Natural killer cell (primary cell): Measurements from ENCODE around the gene TGFBR3. TPM values are rescaled to one million over a fixed set of nuclear protein-coding genes. Genes with fewer than 3 reads are reported as not detected.

Source experiments
- ATAC-seq, 3 donors: fragments of 150-1000 bp in 2 of 3; fragments of 200-7000 bp in 1 of 3; cut with Tn5 transposase; 1 replicate in 1 of 3; 2 replicates in 2 of 3; pipeline ENCODE4 v1.10.0; 2021; ENCODE audit warnings: mild to moderate bottlenecking in 2 of 3, moderate library complexity in 2 of 3
- DNase-seq, 2 donors: peaks; one replicate each; pipeline versions ENCODE4 v3.0.0 to v3.0.0-alpha.2; 2013 to 2021; ENCODE audit warnings: mixed read lengths in 1 of 2
- H3K27ac ChIP-seq: one replicate; pipeline ENCODE4 v1.5.1; 2013; ENCODE audit warnings: mild to moderate bottlenecking, low read length
- H3K27me3 ChIP-seq: one replicate; pipeline ENCODE4 v1.6.1; 2013; ENCODE audit warnings: low read length; ENCODE audit not compliant: control insufficient read depth, insufficient read depth
- H3K36me3 ChIP-seq: one replicate; pipeline ENCODE4 v1.6.1; 2013; ENCODE audit warnings: low read length; ENCODE audit not compliant: control insufficient read depth, insufficient read depth
- H3K4me1 ChIP-seq: one replicate; pipeline ENCODE4 v1.6.1; 2013; ENCODE audit warnings: low read length; ENCODE audit not compliant: control insufficient read depth, insufficient read depth
- H3K4me3 ChIP-seq: one replicate; pipeline ENCODE4 v1.5.1; 2013; ENCODE audit warnings: low read length
- H3K9me3 ChIP-seq: one replicate; pipeline ENCODE4 v1.6.1; 2013; ENCODE audit warnings: low read length; ENCODE audit not compliant: control insufficient read depth, insufficient read depth
- H3K27ac Mint-ChIP-seq, 2 donors: one replicate each; pipeline ENCODE4 v1.8.0; 2022; ENCODE audit warnings: mild to moderate bottlenecking in 2 of 2, mixed read lengths in 2 of 2, moderate library complexity in 1 of 2
- H3K27me3 Mint-ChIP-seq, 2 donors: one replicate each; pipeline ENCODE4 v1.8.0; 2022; ENCODE audit warnings: low read depth in 2 of 2, mixed read lengths in 2 of 2
- H3K36me3 Mint-ChIP-seq: one replicate; pipeline ENCODE4 v1.8.0; 2022; ENCODE audit warnings: mixed read lengths
- H3K4me1 Mint-ChIP-seq, 2 donors: one replicate each; pipeline ENCODE4 v1.8.0; 2022; ENCODE audit warnings: mixed read lengths in 2 of 2
- H3K4me3 Mint-ChIP-seq: one replicate; pipeline ENCODE4 v1.8.0; 2022; ENCODE audit warnings: mild to moderate bottlenecking, moderate library complexity, mixed read lengths
- H3K9me3 Mint-ChIP-seq, 2 donors: one replicate each; pipeline ENCODE4 v1.8.0; 2022; ENCODE audit warnings: mixed read lengths in 2 of 2
- WGBS: methylation state at CpG from one replicate; pipeline ENCODE4 v1.1.7; 2013; ENCODE audit warnings: missing lambda C conversion rate; ENCODE audit not compliant: insufficient coverage; 5-methylcytosine and 5-hydroxymethylcytosine counted together
- intact Hi-C: fragments of 100-400 bp; cut with micrococcal nuclease; formaldehyde crosslinking; loops from one replicate; pipeline ENCODE4 v1.14.2; 2022
- total RNA-seq, 4 donors: library from RNA; stranded (reverse); fragments of 120-200 nt in 1 of 4; gene quantifications; one replicate each; pipeline versions ENCODE4 v1.2.3 to v1.2.4, GENCODE V29; 2013 to 2022
- TF ChIP-seq, protein P1 (sequence below): fragments of 200-600 bp; IDR thresholded peaks from one replicate; pipeline ENCODE4 v1.8.0; 2022; ENCODE audit warnings: antibody characterized with exemption

Gene TGFBR3
- total RNA-seq, 3 donors from 2014 or later (not counting 1 experiment from before 2014, with no cell fraction given), result 225 to 274 (median 243) TPM

DNA sequence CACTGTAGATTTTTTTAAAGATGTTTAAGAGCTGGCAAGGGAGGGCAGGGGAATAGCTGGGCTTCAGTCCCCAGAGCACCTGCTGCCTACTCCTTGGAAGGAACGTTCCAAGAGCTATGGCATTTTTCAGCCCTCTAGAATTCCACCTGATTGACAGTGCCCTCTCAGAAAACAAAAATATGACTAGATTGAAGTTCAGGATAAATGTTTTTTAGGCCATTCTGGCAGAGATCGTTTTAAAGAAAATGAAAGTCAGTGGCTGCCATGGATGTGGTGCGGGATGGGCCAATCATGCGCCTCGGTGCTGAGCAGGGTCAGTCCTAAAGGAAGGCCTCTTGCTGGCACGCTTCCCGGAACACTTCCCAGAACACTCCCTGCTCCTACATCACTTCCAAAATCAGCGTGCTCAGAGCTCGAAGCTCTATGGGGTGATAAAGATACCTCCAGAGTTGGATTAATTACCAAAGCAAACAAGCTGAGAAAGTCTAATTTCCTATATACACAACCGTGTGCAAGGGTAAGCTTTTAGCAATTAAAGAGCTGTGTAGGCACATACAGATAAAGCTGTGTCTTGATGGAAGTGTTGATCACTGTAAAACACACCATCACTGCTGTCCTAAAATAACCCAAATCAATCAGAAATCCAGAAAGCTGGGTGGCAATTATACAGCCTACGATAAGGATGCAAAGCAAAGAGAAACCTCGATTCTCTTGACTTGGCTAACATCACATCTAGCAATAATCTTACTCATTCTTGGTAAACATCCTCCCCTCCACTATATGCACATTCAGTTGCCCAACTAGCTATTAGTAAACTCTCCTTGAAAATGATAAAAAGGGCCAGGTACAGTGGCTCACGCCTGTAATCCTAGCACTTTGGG, 34.6 kb downstream of the TGFBR3 start:
- H3K4me3 Mint-ChIP-seq, result no peak overlapping the region
- intact Hi-C loops, result no loop called here
- H3K27me3 ChIP-seq, result no peaks in the 10 kb centered on the region
- H3K4me1 Mint-ChIP-seq, result peaks cover 76 to 82% of the 10 kb centered on the region in 2 donors
- TF ChIP-seq, protein P1, sequence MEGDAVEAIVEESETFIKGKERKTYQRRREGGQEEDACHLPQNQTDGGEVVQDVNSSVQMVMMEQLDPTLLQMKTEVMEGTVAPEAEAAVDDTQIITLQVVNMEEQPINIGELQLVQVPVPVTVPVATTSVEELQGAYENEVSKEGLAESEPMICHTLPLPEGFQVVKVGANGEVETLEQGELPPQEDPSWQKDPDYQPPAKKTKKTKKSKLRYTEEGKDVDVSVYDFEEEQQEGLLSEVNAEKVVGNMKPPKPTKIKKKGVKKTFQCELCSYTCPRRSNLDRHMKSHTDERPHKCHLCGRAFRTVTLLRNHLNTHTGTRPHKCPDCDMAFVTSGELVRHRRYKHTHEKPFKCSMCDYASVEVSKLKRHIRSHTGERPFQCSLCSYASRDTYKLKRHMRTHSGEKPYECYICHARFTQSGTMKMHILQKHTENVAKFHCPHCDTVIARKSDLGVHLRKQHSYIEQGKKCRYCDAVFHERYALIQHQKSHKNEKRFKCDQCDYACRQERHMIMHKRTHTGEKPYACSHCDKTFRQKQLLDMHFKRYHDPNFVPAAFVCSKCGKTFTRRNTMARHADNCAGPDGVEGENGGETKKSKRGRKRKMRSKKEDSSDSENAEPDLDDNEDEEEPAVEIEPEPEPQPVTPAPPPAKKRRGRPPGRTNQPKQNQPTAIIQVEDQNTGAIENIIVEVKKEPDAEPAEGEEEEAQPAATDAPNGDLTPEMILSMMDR, result no peak
- WGBS, result 91% methylated on average over 12 of the region's 13 CpGs
- H3K36me3 Mint-ChIP-seq, result no peaks in the 10 kb centered on the region
- peaks cover 5% of the 10 kb centered on the region for H3K36me3 ChIP-seq
- no peaks in the 10 kb centered on the region for H3K27me3 Mint-ChIP-seq
- no peaks in the 10 kb centered on the region for H3K9me3 Mint-ChIP-seq
- H3K27ac ChIP-seq, result no peak overlapping the region
- H3K27ac Mint-ChIP-seq, result peak overlapping the region; percentile 69 to 89
- ATAC-seq (no peak), DNase-seq (no peak)
- no peak overlapping the region for H3K4me3 ChIP-seq
- no peaks in the 10 kb centered on the region for H3K9me3 ChIP-seq
- H3K4me1 ChIP-seq, result peaks cover 16% of the 10 kb centered on the region

GRCh38 chr1:91850708-91851107, 35.2 kb downstream of the TGFBR3 start:
- H3K27me3 ChIP-seq, result no peaks in the 10 kb centered on the region
- WGBS, result 100% methylated on average over 1 of the region's 1 CpG
- TF ChIP-seq, protein P1, result no peak
- Mint-ChIP-seq H3K4me1 (peaks cover 81 to 86% of the 10 kb centered on the region in 2 donors), H3K4me3 (peak overlapping the region; percentile 36), H3K27me3 (no peaks in the 10 kb centered on the region), H3K36me3 (no peaks in the 10 kb centered on the region), H3K27ac (peak overlapping the region; percentile 69 to 89), H3K9me3 (no peaks in the 10 kb centered on the region)
- no peak overlapping the region for H3K27ac ChIP-seq
- H3K36me3 ChIP-seq, result peaks cover 3% of the 10 kb centered on the region
- no peaks in the 10 kb centered on the region for H3K9me3 ChIP-seq
- DNase-seq, result no peak
- peaks cover 20% of the 10 kb centered on the region for H3K4me1 ChIP-seq
- intact Hi-C loops, result no loop called here
- ATAC-seq, result no peak
- no peak overlapping the region for H3K4me3 ChIP-seq

GRCh38 chr1:91847851-91848250, 38.1 kb downstream of the TGFBR3 start:
- H3K4me3 ChIP-seq, result no peak overlapping the region
- H3K27ac Mint-ChIP-seq, result peak overlapping the region; percentile 69 to 89

More at GRCh38 chr1:91847851-91848250, 38.1 kb downstream of the TGFBR3 start:
- Mint-ChIP-seq H3K4me3 (peak overlapping the region; percentile 25), H3K27me3 (no peaks in the 10 kb centered on the region), H3K9me3 (no peaks in the 10 kb centered on the region), H3K36me3 (no peaks in the 10 kb centered on the region), H3K4me1 (peaks cover 89 to 96% of the 10 kb centered on the region in 2 donors)
- Histone ChIP-seq H3K27ac (no peak overlapping the region), H3K9me3 (no peaks in the 10 kb centered on the region), H3K36me3 (no peaks in the 10 kb centered on the region), H3K4me1 (peaks cover 38% of the 10 kb centered on the region), H3K27me3 (no peaks in the 10 kb centered on the region)
- 95% methylated on average over 2 of the region's 2 CpGs for WGBS
- DNase-seq, result no peak
- no peak for ATAC-seq
- intact Hi-C loops, result loop anchor here (5.0 kb wide), 2 partner anchors 34 to 36 kb away; no protein-coding TSS in a partner anchor
- TF ChIP-seq, protein P1, result no peak
